ENCODE measurements around the gene MSMO1.

GRCh38 chr4:165331359-165331758 is 3.9 kb downstream of the MSMO1 start:
- TF ChIP-seq EP300 (IDR thresholded peaks at IDR 0.05): no peak
- TF ChIP-seq, protein P1, sequence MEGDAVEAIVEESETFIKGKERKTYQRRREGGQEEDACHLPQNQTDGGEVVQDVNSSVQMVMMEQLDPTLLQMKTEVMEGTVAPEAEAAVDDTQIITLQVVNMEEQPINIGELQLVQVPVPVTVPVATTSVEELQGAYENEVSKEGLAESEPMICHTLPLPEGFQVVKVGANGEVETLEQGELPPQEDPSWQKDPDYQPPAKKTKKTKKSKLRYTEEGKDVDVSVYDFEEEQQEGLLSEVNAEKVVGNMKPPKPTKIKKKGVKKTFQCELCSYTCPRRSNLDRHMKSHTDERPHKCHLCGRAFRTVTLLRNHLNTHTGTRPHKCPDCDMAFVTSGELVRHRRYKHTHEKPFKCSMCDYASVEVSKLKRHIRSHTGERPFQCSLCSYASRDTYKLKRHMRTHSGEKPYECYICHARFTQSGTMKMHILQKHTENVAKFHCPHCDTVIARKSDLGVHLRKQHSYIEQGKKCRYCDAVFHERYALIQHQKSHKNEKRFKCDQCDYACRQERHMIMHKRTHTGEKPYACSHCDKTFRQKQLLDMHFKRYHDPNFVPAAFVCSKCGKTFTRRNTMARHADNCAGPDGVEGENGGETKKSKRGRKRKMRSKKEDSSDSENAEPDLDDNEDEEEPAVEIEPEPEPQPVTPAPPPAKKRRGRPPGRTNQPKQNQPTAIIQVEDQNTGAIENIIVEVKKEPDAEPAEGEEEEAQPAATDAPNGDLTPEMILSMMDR (IDR thresholded peaks at IDR 0.05): no peak

Measured in tibial nerve (tissue), 4 donors.